ENCODE results near the gene ERCC8. TPM values are rescaled to one million over a fixed set of nuclear protein-coding genes. Genes with fewer than 3 reads are reported as not detected.
A peak's percentile ranks its signal among the peaks of the same experiment; 100 is the strongest.

The ERCC8 gene
- total and polyA plus RNA-seq, 2 of the 13 experiments (the other 11 are each of a cell fraction or from before 2014, with no cell fraction given): 24.4 to 35.2 TPM

GRCh38 chr5:60945813-60946187 is 930 bp upstream of the ERCC8 start (continued):
- TF ChIP-seq ZNF430 (CRISPR knock-in tag; IDR thresholded peaks at IDR 0.05) (0 out of 2 replicates have a peak, but pooled peaks have one; percentile 19), ZNF572 (CRISPR knock-in tag; IDR thresholded peaks at IDR 0.05) (peak; percentile 18; the same call in 1 of the 2 replicates), PRPF4 (IDR thresholded peaks at IDR 0.05; ENCODE audit: low read depth, low read length, poor library complexity, severe bottlenecking) (no peak), CCAR2 (optimal IDR thresholded peaks at IDR 0.05; ENCODE audit: low read depth, low read length) (no peak), ZNF251 (CRISPR knock-in tag; IDR thresholded peaks at IDR 0.05) (no peak), CAMTA2 (CRISPR knock-in tag; IDR thresholded peaks at IDR 0.05; ENCODE audit: borderline replicate concordance) (no peak)

GRCh38 chr5:60943624-60944023 is 1.2 kb downstream of the ERCC8 start:
- Histone ChIP-seq H3K4me1 (ENCODE audit: insufficient read depth, low read length) (peaks cover 53% of the 10 kb centered on the region), H3K4me3 (replicated peaks in 1 of 3; ENCODE audit: insufficient read depth in 1 of 3, low read depth in 2 of 3, low read length in 3 of 3) (peak overlapping the region; percentile 87 to 96 (median 90); a peak in 5 of 6 replicates), H3K27ac (ENCODE audit: extremely low read length, insufficient read depth, low read length) (no peak overlapping the region), H3K4me2 (ENCODE audit: low read depth, low read length) (peak overlapping the region; percentile 83), H4K20me1 (ENCODE audit: insufficient read depth, low read length) (no peaks in the 10 kb centered on the region), H3K36me3 (replicated peaks in 1 of 2; ENCODE audit: control insufficient read depth in 1 of 2, insufficient read depth in 2 of 2, low read length in 2 of 2) (peaks cover 2 to 8% of the 10 kb centered on the region in 2 experiments; a peak in 3 of 5 replicates), H2AFZ (ENCODE audit: low read length) (no peak overlapping the region), H3K27me3 (ENCODE audit: control insufficient read depth in 1 of 2, insufficient read depth in 2 of 2, low read length in 2 of 2) (no peaks in the 10 kb centered on the region; a peak in 1 of 5 replicates), H3K9ac (ENCODE audit: insufficient read depth, low read depth, low read length) (peak overlapping the region; percentile 72), H3K9me3 (ENCODE audit: low read length) (no peaks in the 10 kb centered on the region), H3K79me2 (ENCODE audit: insufficient read depth, low read length) (peaks cover 79% of the 10 kb centered on the region)
- intact Hi-C loops (cut with micrococcal nuclease; ENCODE audit: unreplicated experiment): no loop called here
- no peak for FAIRE-seq
- CTCF ChIA-PET (ENCODE audit: low intra/inter-chr PET ratio, low total read pairs): no interaction called here
- no peak for DNase-seq (ENCODE audit: low spot score)
- BruUV-seq (replicated peaks): no TSS peak
- WGBS (ENCODE audit: low lambda C conversion rate): 47% methylated on average over 3 of the region's 3 CpGs
- TF ChIP-seq HIC2 (CRISPR knock-in tag; IDR thresholded peaks at IDR 0.05; ENCODE audit: low read depth) (no peak), CEBPB (IDR thresholded peaks at IDR 0.05; ENCODE audit: borderline replicate concordance, low read depth, low read length) (0 out of 2 replicates have a peak, but pooled peaks have one; percentile 34)
- no peak for ATAC-seq
- POLR2A ChIA-PET: no interaction called here
- in situ Hi-C loops (cut with HindIII; ENCODE audit: extremely low pct_ligation_motif_present, low pct_unique_long_range_greater_than_20kb): loop anchor here (10.0 kb wide), 1 partner anchor 269 kb away; no protein-coding TSS in a partner anchor
